GM04503 (cell line): ENCODE results near the gene ATP11C.
"Not testable (repeated sequence)": the region's sequence is repeated elsewhere in the genome, so short reads cannot be mapped to it uniquely, and the experiment has no call there.

Source experiments
- DNase-seq: peaks from one replicate; pipeline ENCODE4 v3.0.0-alpha.2; 2012; ENCODE audit warnings: low read depth

Gene ATP11C

DNA sequence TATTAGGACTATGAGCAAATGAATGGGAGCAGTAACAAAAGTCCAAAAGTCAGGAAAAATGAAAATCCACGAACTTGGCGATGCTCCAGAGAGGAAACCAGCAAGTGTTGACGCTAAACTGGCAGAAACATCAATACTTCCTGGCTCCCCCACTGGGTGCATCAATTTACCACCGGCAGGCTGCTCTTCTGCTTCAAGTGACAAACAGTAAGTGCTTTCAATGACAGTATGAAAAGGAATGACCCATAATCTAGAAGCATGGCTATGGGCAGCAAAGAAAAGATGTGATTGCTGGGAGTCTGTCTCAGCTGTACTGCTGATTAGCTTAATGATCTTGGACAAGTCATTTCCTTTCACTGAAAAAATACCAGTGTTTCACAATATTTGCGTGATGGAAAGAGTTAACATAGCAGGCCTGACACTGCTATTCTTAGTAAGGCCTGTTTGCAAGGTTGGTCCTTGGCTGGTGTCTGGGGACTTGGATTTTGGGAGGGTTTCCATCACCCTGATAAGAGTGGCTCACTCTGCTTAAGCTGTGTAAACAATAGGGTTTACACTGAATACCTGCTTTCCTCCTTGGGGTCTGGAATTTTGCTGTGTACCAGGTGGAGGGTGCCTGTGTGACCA is 8.7 kb downstream of the ATP11C start:
- DNase-seq: no peak

GRCh38 chrX:139921142-139921541 is 11.7 kb downstream of the ATP11C start:
- not testable (repeated sequence) for DNase-seq

- DNase-seq: no peak
These were observed 12.5 kb downstream of the ATP11C start for GRCh38 chrX:139920316-139920715.

DNA sequence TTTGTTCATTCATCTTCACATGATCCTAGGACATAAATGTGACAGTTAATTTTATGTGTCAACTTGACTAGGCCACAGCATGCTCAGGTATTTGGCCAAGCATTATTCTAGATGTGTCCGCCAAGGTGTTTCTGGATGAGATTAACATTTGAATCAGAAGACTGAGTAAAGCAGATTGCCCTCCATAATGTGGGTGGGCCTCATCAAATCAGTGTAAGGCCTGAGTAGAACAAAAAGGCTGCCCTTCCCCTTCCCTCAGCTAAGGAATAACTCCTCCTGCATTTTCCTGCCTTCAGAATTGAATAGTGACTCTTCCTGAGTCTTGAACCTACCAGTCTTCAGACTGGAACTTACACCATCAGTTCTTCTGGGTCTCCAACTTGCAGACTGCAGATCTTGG is 18.4 kb downstream of the ATP11C start:
- no peak for DNase-seq

- DNase-seq: no peak
These were observed 23.1 kb downstream of the ATP11C start for GRCh38 chrX:139909712-139910111.

- no peak for DNase-seq
These were observed 25.8 kb downstream of the ATP11C start for GRCh38 chrX:139907078-139907477.

DNA sequence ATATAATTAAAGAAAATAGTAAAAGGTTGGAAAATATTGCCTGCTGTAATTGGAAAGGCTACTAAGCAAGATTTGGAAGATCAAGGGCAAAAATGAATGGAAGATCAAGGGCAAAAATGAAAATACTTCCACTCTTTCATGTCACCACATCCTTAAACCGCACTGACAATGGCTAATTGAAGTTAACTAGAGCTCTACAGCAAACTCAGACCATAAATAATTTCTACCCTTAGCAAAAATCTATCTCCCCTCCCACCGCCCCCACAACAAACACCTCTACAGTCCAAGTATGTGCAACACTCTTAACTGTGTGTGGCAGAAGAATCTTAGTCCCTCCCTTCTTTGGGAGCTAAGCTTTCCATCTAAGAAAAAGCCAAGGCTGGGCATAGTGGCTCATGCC is 27.1 kb downstream of the ATP11C start:
- DNase-seq: no peak

GRCh38 chrX:139905051-139905450 is 27.8 kb downstream of the ATP11C start:
- DNase-seq: no peak

- no peak for DNase-seq
These were observed 29.6 kb downstream of the ATP11C start for GRCh38 chrX:139903210-139903609.

DNA sequence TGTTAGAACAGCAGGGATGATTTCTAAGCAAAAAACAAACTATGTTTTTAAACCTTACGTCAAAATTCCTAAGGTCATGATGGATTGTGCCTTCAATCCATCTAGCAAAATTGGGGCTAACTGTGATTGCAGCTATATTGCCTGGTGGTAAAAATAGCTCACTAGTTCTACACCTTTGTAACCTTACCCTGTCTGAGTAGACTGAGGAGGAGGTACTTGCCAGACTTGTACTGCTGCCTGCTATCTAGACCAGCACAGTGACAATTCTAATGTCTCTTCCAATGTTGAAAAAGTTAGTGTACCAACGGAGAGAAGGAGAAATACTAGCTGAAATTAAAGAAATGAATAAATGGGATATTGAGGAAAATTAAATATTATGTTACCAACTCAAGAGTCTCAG is 30.3 kb downstream of the ATP11C start:
- no peak for DNase-seq

DNA sequence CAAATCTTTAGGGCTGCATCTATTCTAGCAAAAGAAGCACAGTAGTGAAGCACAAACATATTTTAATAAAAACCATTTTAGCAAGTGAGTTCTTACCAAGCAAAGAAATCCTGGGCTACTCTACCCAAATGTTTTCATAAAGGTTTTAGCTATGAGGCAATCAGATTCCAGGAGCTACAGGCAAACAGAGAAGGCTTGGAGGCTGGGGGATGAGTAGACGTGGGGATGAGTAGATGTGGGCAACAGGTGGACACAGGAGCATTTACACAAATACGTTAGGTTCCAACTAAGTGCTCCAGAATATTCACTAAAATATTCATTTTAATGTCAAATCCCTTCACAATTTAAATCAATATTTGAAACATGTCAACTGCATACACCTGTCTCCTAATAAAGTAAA is 34.5 kb downstream of the ATP11C start:
- no peak for DNase-seq

DNA sequence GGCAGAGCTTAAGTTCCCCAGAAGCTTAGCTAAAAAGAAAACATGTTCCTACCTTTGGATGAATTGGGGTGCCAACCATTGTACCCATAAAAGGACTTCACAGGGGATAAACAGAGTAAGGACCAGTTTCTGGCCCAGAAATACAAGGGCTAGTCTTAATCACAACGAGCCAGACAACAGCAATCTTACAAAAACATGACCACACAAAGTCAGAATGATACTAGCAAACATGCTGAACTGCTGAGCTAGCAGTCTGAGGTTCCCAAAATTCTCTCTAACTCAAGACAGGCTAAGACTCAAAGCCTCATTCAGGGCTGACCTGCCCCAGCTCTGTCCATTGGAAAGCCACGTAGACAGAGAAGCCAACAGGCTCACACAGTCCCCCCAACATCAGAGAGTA is 40.3 kb downstream of the ATP11C start:
- DNase-seq: no peak

DNA sequence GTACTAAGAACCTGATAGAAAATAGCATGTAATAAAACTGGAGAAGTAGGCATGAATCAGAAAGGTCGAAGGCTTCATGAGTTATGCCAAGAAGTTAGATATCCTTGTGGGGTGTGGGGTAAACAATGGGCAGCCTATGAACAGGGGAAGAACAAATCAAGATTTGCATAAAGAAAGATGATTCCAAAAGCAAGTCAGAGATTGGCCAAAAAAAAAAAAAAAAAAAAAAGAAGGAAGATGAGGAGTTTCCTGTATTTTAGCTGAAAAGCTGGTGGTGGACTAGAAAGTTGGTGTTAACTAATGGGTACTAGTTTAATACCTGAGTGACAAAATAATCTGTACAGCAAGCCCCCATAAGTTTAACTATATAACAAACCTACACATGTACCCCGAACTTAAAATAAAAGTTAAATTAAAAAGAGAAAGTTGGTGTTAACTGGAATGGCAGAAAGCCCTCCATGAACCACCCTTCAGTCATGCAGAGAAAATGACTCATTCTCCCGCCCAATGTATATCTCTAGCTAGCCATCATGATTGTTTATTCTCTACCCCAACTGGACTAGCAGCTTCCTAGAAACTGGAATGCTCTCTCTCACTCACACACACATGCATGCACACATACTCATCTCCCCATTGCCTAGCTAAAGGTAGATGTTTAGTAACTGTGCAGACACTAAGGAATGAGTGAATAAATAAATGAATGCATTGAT is 41.7 kb downstream of the ATP11C start:
- DNase-seq: no peak

DNA sequence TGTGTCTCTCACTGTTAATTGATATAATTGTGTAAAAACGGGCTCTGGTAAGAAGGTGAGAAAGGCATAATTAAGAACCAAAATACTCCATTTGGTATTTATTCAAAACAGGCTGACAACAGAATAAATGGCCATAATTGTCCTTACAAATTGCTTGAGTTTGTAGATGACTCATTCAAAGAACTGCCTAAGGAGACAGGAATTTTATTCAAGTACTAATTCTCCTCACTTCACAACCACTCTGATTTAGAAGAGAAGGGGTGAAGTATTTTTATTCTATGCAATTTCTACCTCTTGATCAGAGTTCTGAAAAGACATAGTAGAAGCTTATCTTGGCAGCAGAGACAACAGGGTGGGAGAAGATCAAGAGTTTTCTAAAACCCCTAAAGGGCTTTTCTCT is 43.1 kb downstream of the ATP11C start:
- DNase-seq: no peak

- DNase-seq: no peak
These were observed 48.9 kb downstream of the ATP11C start for GRCh38 chrX:139883984-139884383.

- no peak for DNase-seq
These were observed 50.6 kb downstream of the ATP11C start for GRCh38 chrX:139882299-139882698.

DNA sequence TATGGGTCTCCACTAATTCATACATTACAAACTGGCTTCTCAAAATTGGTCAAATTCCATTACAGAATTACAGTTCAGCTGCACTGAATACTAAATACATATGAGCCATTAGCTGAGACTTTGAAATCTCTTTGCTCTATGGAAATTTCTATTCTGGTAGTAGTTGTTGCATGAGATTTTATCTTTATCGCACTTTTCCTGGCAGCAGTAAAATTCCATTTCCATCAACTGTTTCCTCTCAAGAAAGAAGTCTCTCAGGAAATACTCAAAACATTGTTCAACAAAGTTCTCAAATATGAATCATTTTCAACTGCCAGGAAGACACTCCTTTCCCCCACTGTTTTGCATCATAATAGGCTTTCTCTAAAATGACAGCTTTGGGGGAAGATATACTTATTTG is 51.3 kb downstream of the ATP11C start:
- peak; percentile 33 for DNase-seq

GRCh38 chrX:139881130-139881529 is 51.7 kb downstream of the ATP11C start:
- no peak for DNase-seq

GRCh38 chrX:139877710-139878414 is 55.0 kb downstream of the ATP11C start:
- no peak for DNase-seq

GRCh38 chrX:139875841-139876240 is 57.0 kb downstream of the ATP11C start:
- no peak for DNase-seq

DNA sequence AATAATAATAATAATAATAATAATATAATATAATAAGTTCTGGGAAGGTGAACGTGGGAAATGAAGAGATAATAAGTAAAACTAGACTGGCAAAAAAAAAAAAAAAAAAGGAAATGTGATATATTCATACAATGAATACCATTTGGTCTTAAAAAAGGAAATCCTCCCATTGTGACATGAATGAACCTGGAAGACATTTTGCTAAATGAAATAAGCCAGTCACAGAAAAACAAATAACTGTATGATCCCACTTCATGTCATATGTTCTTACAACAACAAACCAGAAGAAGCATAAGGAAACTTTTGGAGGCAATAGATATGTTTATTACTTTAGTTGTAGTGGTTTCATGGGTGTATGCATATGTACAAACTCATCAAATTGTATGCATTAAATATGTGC is 63.1 kb downstream of the ATP11C start:
- no peak for DNase-seq

GRCh38 chrX:139864640-139865039 is 68.2 kb downstream of the ATP11C start:
- DNase-seq: no peak

GRCh38 chrX:139862208-139862607 is 70.6 kb downstream of the ATP11C start:
- DNase-seq: no peak
